ENCODE measurements around the gene ZNF423.

DNA sequence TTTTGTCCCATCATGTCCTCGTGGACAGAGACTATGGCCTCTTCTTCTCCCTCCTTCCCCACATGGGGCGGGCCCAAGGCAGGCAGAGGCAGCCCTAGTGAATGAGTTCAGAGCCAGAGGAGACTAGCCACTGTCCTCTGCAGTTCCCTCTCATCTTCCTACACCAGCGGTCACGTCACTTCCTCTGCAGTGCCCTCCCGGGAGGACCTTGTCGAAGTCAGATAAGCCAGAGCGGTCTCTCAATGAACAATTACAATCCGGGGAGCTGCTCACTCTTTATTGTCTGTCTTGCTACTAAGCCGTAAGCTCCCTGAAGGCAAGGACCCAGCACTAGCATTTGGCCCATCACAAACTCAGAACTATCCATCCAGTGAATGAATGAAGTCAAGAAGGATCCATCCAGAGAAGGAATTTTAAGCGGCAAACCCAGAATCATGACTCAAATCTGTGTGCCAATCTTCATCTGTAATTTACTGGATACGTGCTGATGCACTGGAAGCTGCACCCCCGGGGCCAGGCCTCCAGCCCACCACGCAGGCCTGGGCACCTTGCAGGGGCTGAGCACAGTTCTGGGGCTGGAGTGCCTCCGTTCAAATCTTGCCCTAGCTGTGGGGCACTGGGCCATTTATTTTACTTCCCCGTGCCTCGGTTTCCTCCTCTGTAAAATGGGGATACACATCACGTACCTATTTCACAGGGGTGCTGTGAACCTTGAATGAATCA lies 18.1 kb downstream of the ZNF423 start:
- TF ChIP-seq, protein P1, sequence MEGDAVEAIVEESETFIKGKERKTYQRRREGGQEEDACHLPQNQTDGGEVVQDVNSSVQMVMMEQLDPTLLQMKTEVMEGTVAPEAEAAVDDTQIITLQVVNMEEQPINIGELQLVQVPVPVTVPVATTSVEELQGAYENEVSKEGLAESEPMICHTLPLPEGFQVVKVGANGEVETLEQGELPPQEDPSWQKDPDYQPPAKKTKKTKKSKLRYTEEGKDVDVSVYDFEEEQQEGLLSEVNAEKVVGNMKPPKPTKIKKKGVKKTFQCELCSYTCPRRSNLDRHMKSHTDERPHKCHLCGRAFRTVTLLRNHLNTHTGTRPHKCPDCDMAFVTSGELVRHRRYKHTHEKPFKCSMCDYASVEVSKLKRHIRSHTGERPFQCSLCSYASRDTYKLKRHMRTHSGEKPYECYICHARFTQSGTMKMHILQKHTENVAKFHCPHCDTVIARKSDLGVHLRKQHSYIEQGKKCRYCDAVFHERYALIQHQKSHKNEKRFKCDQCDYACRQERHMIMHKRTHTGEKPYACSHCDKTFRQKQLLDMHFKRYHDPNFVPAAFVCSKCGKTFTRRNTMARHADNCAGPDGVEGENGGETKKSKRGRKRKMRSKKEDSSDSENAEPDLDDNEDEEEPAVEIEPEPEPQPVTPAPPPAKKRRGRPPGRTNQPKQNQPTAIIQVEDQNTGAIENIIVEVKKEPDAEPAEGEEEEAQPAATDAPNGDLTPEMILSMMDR (IDR thresholded peaks at IDR 0.05; ENCODE audit: poor library complexity, severe bottlenecking): no peak
- TF ChIP-seq EZH2 (IDR thresholded peaks at IDR 0.05; ENCODE audit: borderline replicate concordance, insufficient read depth, low read length, poor library complexity, severe bottlenecking) (no peak), TAF1 (IDR thresholded peaks at IDR 0.05; ENCODE audit: low read depth) (no peak), MXI1 (conservative IDR thresholded peaks at IDR 0.05; ENCODE audit: poor library complexity, severe bottlenecking) (no peak), REST (IDR thresholded peaks at IDR 0.05; ENCODE audit: borderline replicate concordance) (no peak)
